PC-3 (cell line): ENCODE measurements around the gene MYLK. TPM values are rescaled to one million over a fixed set of nuclear protein-coding genes. Genes with fewer than 3 reads are reported as not detected.

Source experiments
- ATAC-seq: fragments of 200-7000 bp; cut with Tn5 transposase; 2 replicates; pipeline ENCODE4 v1.9.1; 2020; ENCODE audit warnings: mild to moderate bottlenecking, moderate library complexity
- BruUV-seq: library from RNA; stranded (reverse); fragments of 400-500 nt; replicated peaks from 2 replicates; lab custom pipeline; 2021; lab: Mats Ljungman, UMichigan
- CTCF ChIA-PET: fragments of 300-600 bp; sonication (Branson Sonifier 250); formaldehyde crosslinking; loops from one replicate; lab custom pipeline; 2022; ENCODE audit warnings: antibody characterized with exemption; lab: Charles Lee
- POLR2A ChIA-PET: fragments of 300-600 bp; sonication (Branson Sonifier 250); formaldehyde crosslinking; loops from one replicate; lab custom pipeline; 2022; ENCODE audit warnings: antibody characterized with exemption; ENCODE audit not compliant: unreplicated experiment; lab: Charles Lee
- DNase-seq: peaks from one replicate; pipeline ENCODE4 v3.0.0-alpha.2; 2015
- H2AFZ ChIP-seq: fragments of 300-600 bp; sonication (generic); 2 replicates; pipeline ENCODE4 v1.6.0; 2016; ENCODE audit warnings: antibody characterized with exemption, low read length
- H3F3A ChIP-seq: fragments of 300-600 bp; sonication (generic); one replicate; pipeline ENCODE4 v1.6.0; 2017; ENCODE audit warnings: antibody characterized with exemption, low read length, control low read depth, mild to moderate bottlenecking; ENCODE audit not compliant: unreplicated experiment
- H3K27ac ChIP-seq: fragments of 300-600 bp; sonication (generic); 2 replicates; pipeline ENCODE4 v1.5.1; 2016; ENCODE audit warnings: mild to moderate bottlenecking, low read length
- H3K27me3 ChIP-seq: fragments of 300-600 bp; sonication (generic); 2 replicates; pipeline ENCODE4 v1.6.1; 2016; ENCODE audit warnings: low read length, mixed read lengths
- H3K36me3 ChIP-seq: fragments of 300-600 bp; sonication (generic); 2 replicates; pipeline ENCODE4 v1.6.1; 2016; ENCODE audit warnings: low read depth, mixed run types, low read length, mixed read lengths
- H3K4me1 ChIP-seq: fragments of 300-600 bp; sonication (generic); 2 replicates; pipeline ENCODE4 v1.5.1; 2016; ENCODE audit warnings: low read length; ENCODE audit not compliant: insufficient read depth
- H3K4me2 ChIP-seq: fragments of 300-600 bp; sonication (generic); 2 replicates; pipeline ENCODE4 v1.6.0; 2016; ENCODE audit warnings: low read length
- H3K4me3 ChIP-seq: fragments of 300-600 bp; sonication (generic); 2 replicates; pipeline ENCODE4 v1.5.1; 2016; ENCODE audit warnings: mild to moderate bottlenecking, low read length, mixed read lengths
- H3K79me2 ChIP-seq: fragments of 300-600 bp; sonication (generic); 2 replicates; pipeline ENCODE4 v1.6.1; 2017; ENCODE audit warnings: low read length, mixed read lengths
- H3K9ac ChIP-seq: fragments of 300-600 bp; sonication (generic); 2 replicates; pipeline ENCODE4 v1.6.0; 2016; ENCODE audit warnings: mild to moderate bottlenecking, low read length
- H3K9me2 ChIP-seq: fragments of 300-600 bp; sonication (generic); replicated peaks from 2 replicates; pipeline ENCODE4 v1.6.1; 2016; ENCODE audit warnings: mixed run types, low read length, mixed read lengths
- H3K9me3 ChIP-seq: fragments of 300-600 bp; sonication (generic); 2 replicates; pipeline ENCODE4 v1.6.1; 2016; ENCODE audit warnings: low read length, mixed read lengths
- H4K20me1 ChIP-seq: fragments of 300-600 bp; sonication (generic); 2 replicates; pipeline ENCODE4 v1.6.1; 2016; ENCODE audit warnings: low read length, mixed read lengths
- EZH2 ChIP-seq: fragments of 300-600 bp; sonication (generic); IDR thresholded peaks from one replicate; pipeline ENCODE4 v1.6.1; 2017; ENCODE audit warnings: antibody characterized with exemption, mild to moderate bottlenecking, low read length; ENCODE audit not compliant: unreplicated experiment
- EZH2phosphoT487 ChIP-seq: fragments of 300-600 bp; sonication (generic); IDR thresholded peaks from 2 replicates; pipeline ENCODE4 v1.6.1; 2018; ENCODE audit warnings: mild to moderate bottlenecking, antibody characterized with exemption, low read length, borderline replicate concordance
- intact Hi-C: fragments of 100-400 bp; cut with micrococcal nuclease; formaldehyde crosslinking; loops from 2 replicates; pipeline ENCODE4 v1.9.0; 2023
- total RNA-seq: library from RNA; depleted of rRNA; stranded (reverse); fragments of >200 nt; gene quantifications from 2 replicates; pipeline ENCODE4 v1.2.3, GENCODE V29; 2014
- TF ChIP-seq, protein P1 (sequence below): fragments of 300-600 bp; sonication (generic); conservative IDR thresholded peaks from 2 replicates; pipeline ENCODE4 v1.5.1; 2017; ENCODE audit warnings: antibody characterized with exemption, low read depth, mild to moderate bottlenecking, low read length

The MYLK gene
- total RNA-seq, 1 experiment from 2014 or later: 6.9 TPM

DNA sequence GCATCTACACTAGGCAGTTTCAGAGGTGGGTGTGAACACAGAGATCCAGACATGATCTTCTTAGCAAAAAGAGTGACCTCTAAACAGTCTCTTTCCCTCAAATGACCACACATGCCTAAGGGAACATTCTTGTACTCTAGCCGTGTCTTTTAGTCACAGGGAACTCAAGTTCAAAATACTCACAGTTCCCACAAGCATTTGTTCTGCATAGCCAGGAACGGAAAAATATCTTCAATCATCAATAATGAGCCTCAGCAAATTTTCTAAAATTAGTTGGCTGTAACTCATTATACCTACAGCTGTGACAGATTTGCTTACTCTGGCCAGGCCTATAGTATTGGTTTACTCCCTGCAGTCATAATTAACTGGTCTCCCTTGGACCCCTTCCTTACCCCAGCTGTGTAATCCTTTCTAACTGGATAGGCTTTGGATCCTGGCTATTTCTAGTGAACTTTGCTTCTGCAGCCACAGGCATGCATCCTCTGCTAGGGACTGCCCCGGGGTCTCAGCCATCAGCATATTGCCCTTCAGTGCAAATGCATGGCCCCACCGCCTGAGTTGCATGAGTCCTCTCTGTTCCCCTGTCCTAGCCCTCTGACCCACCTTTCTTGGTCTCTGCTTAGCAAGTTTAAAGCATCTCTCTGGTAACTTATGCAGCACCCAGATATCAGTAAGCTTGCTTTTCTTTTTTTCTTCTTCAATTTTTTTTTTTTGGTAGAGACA, 243.2 kb downstream of the MYLK start:
- Histone ChIP-seq H3K9ac (no peak overlapping the region), H3K4me3 (no peak overlapping the region), H2AFZ (no peak overlapping the region), H3K9me2 (no peaks in the 10 kb centered on the region), H3K9me3 (no peaks in the 10 kb centered on the region), H3K4me2 (no peak overlapping the region), H3K36me3 (no peaks in the 10 kb centered on the region), H3F3A (no peaks in the 10 kb centered on the region), H4K20me1 (no peaks in the 10 kb centered on the region), H3K4me1 (peaks cover 9% of the 10 kb centered on the region; the same call in 1 of the 2 replicates), H3K27ac (no peak overlapping the region), H3K27me3 (no peaks in the 10 kb centered on the region), H3K79me2 (no peaks in the 10 kb centered on the region)
- intact Hi-C loops: loop anchor here (5.0 kb wide), 1 partner anchor 54 kb away; the partner anchor contains the start of gene HACD2
- BruUV-seq: no TSS peak
- TF ChIP-seq, protein P1, sequence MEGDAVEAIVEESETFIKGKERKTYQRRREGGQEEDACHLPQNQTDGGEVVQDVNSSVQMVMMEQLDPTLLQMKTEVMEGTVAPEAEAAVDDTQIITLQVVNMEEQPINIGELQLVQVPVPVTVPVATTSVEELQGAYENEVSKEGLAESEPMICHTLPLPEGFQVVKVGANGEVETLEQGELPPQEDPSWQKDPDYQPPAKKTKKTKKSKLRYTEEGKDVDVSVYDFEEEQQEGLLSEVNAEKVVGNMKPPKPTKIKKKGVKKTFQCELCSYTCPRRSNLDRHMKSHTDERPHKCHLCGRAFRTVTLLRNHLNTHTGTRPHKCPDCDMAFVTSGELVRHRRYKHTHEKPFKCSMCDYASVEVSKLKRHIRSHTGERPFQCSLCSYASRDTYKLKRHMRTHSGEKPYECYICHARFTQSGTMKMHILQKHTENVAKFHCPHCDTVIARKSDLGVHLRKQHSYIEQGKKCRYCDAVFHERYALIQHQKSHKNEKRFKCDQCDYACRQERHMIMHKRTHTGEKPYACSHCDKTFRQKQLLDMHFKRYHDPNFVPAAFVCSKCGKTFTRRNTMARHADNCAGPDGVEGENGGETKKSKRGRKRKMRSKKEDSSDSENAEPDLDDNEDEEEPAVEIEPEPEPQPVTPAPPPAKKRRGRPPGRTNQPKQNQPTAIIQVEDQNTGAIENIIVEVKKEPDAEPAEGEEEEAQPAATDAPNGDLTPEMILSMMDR: no peak
- TF ChIP-seq EZH2phosphoT487 (no peak), EZH2 (no peak)
- ATAC-seq (no peak), DNase-seq (no peak)
- ChIA-PET POLR2A (no interaction called here), CTCF (interaction anchor here (0.7 kb wide), 1 partner anchor 77 kb away, joined by 3 read pairs; no protein-coding TSS in a partner anchor)

DNA sequence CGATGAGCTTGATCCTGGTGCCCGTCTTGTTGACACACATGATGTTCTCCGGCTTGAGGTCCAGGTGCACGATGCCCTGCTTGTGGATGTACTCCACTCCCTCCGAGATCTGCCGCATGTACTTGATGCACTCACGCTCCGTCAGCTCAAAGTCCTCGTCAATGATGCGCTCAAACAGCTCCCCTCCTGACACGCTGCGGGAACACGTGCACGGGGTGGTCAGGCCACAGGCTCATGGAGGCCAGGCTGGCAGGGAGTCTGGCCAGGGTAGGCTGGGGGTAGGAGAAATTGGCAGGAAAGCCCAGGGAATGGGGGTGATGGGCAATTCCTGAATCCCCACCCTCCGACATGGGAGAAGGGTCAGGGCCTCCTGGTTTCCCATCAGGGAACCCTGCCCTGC, 243.8 kb downstream of the MYLK start:
- H3K9ac ChIP-seq: no peak overlapping the region
- intact Hi-C loops: loop anchor here (5.0 kb wide), 1 partner anchor 53 kb away; the partner anchor contains the start of gene HACD2
- H3F3A ChIP-seq: no peaks in the 10 kb centered on the region
- no peak overlapping the region for H3K4me3 ChIP-seq
- H3K4me1 ChIP-seq: peaks cover 9% of the 10 kb centered on the region; the same call in 1 of the 2 replicates
- ChIA-PET POLR2A (no interaction called here), CTCF (no interaction called here)
- no peak for DNase-seq
- BruUV-seq: no TSS peak
- ATAC-seq: no peak
- H3K79me2 ChIP-seq: no peaks in the 10 kb centered on the region
- no peaks in the 10 kb centered on the region for H3K9me2 ChIP-seq
- no peaks in the 10 kb centered on the region for H3K9me3 ChIP-seq
- H3K27me3 ChIP-seq: no peaks in the 10 kb centered on the region
- H3K36me3 ChIP-seq: no peaks in the 10 kb centered on the region
- no peak overlapping the region for H3K4me2 ChIP-seq
- no peak overlapping the region for H3K27ac ChIP-seq
- no peaks in the 10 kb centered on the region for H4K20me1 ChIP-seq
- TF ChIP-seq EZH2 (no peak), EZH2phosphoT487 (no peak)
- TF ChIP-seq, protein P1: no peak
- no peak overlapping the region for H2AFZ ChIP-seq
